Measurements from ENCODE around the gene ATP8A2.

ATP8A2 gene

DNA sequence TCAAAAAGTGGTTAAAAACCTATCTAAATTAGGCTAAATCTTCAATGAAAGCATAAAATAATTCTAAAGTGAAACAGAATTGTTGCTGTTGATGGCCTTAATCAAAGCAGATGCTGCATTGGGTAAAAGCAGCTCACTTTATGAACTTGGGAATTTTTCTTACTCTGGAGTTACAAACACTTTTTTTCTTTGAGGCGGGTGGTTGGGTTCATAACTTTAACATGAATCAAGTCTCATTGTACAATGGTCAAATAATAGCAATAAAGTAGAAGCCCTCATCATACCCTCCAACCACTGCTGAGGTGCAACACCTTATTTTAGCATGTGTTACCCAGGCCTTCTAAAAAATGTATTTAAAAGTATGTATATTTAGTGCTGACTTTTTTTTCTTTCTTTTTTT lies 41.2 kb upstream of the ATP8A2 start:
- no peaks in the 10 kb centered on the region for H3K4me1 ChIP-seq (ENCODE audit: low read length)
- no peaks in the 10 kb centered on the region for H3K9me3 ChIP-seq (replicated peaks; ENCODE audit: insufficient read depth, low read length)
- H2AFZ ChIP-seq (ENCODE audit: low read length) = no peak overlapping the region
- H3K4me2 ChIP-seq (ENCODE audit: low read depth, low read length) = no peak overlapping the region
- H3K36me3 ChIP-seq (replicated peaks; ENCODE audit: insufficient read depth, low read length) = no peaks in the 10 kb centered on the region; the same call in 1 of the 2 replicates
- H3K79me2 ChIP-seq (ENCODE audit: low read length) = no peaks in the 10 kb centered on the region
- TF ChIP-seq, protein P1, sequence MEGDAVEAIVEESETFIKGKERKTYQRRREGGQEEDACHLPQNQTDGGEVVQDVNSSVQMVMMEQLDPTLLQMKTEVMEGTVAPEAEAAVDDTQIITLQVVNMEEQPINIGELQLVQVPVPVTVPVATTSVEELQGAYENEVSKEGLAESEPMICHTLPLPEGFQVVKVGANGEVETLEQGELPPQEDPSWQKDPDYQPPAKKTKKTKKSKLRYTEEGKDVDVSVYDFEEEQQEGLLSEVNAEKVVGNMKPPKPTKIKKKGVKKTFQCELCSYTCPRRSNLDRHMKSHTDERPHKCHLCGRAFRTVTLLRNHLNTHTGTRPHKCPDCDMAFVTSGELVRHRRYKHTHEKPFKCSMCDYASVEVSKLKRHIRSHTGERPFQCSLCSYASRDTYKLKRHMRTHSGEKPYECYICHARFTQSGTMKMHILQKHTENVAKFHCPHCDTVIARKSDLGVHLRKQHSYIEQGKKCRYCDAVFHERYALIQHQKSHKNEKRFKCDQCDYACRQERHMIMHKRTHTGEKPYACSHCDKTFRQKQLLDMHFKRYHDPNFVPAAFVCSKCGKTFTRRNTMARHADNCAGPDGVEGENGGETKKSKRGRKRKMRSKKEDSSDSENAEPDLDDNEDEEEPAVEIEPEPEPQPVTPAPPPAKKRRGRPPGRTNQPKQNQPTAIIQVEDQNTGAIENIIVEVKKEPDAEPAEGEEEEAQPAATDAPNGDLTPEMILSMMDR (IDR thresholded peaks at IDR 0.05; ENCODE audit: low read length) = no peak
- no peak for TF ChIP-seq EZH2 (optimal IDR thresholded peaks at IDR 0.05; ENCODE audit: low read depth, low read length)
- H4K20me1 ChIP-seq (ENCODE audit: insufficient read depth, low read length) = no peaks in the 10 kb centered on the region
- no peaks in the 10 kb centered on the region for H3K9me2 ChIP-seq (replicated peaks; ENCODE audit: insufficient read depth, low read length)
- no peak for DNase-seq
- H3K27ac ChIP-seq (ENCODE audit: low read length) = no peak overlapping the region
- H3F3A ChIP-seq (ENCODE audit: insufficient read depth, low read length) = no peaks in the 10 kb centered on the region
- H3K9ac ChIP-seq (ENCODE audit: low read length) = no peak overlapping the region
- no peak overlapping the region for H3K4me3 ChIP-seq (ENCODE audit: low read length)
- no peaks in the 10 kb centered on the region for H3K27me3 ChIP-seq (replicated peaks; ENCODE audit: insufficient read depth, low read length)

DNA sequence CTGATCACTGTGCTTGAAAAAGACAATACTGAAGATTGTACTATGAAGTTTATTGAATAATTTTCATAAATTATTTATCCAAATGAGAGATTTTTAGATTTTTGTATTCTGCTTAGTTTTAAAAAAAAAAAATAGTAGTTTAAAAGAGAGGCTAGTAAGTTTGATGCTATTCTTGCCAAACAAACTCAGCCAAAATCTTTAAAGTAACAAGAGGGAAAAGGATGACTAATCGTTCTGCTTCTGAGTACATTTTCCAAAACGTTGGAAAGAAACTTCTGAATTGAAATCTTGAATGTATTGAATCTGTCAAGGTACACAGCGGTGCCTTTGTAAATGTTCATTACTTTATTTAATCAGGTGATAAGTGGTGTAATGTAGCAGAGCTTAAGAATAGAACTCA lies 35.9 kb upstream of the ATP8A2 start:
- Histone ChIP-seq H3K9ac (ENCODE audit: low read length) (no peak overlapping the region), H3K4me3 (ENCODE audit: low read length) (no peak overlapping the region), H3K9me2 (replicated peaks; ENCODE audit: insufficient read depth, low read length) (no peaks in the 10 kb centered on the region), H3K79me2 (ENCODE audit: low read length) (no peaks in the 10 kb centered on the region), H3F3A (ENCODE audit: insufficient read depth, low read length) (no peaks in the 10 kb centered on the region), H3K27ac (ENCODE audit: low read length) (no peak overlapping the region), H3K4me1 (ENCODE audit: low read length) (no peaks in the 10 kb centered on the region), H4K20me1 (ENCODE audit: insufficient read depth, low read length) (no peaks in the 10 kb centered on the region), H3K36me3 (replicated peaks; ENCODE audit: insufficient read depth, low read length) (no peaks in the 10 kb centered on the region), H3K27me3 (replicated peaks; ENCODE audit: insufficient read depth, low read length) (no peaks in the 10 kb centered on the region), H3K9me3 (replicated peaks; ENCODE audit: insufficient read depth, low read length) (no peaks in the 10 kb centered on the region), H3K4me2 (ENCODE audit: low read depth, low read length) (no peak overlapping the region), H2AFZ (ENCODE audit: low read length) (no peak overlapping the region)
- TF ChIP-seq, protein P1 (IDR thresholded peaks at IDR 0.05; ENCODE audit: low read length) = no peak
- TF ChIP-seq EZH2 (optimal IDR thresholded peaks at IDR 0.05; ENCODE audit: low read depth, low read length) (no peak), EZH2phosphoT487 (IDR thresholded peaks at IDR 0.05; ENCODE audit: low read length) (no peak)
- no peak for DNase-seq

DNA sequence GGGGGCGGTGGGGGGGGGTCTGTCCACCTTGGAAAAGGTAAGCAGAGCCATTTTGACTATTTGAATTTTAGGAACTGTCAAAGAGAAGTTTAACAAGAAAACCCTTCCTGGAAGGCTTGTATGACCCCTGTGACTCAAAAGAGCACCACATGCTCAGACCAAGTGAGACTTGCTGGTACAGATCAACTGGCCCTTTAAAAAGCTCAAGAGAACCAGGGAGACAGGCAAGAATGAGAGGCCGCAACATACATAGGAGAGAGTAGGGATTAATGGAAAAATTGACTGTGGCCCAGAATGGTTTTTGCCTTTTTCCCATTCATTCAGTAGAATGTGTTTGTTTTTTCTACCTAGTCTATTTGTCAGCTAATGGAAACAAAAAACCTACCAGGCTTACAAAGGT lies 26.2 kb upstream of the ATP8A2 start:
- no peak overlapping the region for H3K9ac ChIP-seq (ENCODE audit: low read length)
- H3K4me3 ChIP-seq (ENCODE audit: low read length) = no peak overlapping the region
- H3K79me2 ChIP-seq (ENCODE audit: low read length) = no peaks in the 10 kb centered on the region
- H2AFZ ChIP-seq (ENCODE audit: low read length) = no peak overlapping the region
- no peaks in the 10 kb centered on the region for H3K9me2 ChIP-seq (replicated peaks; ENCODE audit: insufficient read depth, low read length)
- no peak for DNase-seq
- no peaks in the 10 kb centered on the region for H3K36me3 ChIP-seq (replicated peaks; ENCODE audit: insufficient read depth, low read length)
- H4K20me1 ChIP-seq (ENCODE audit: insufficient read depth, low read length) = no peaks in the 10 kb centered on the region
- H3K4me2 ChIP-seq (ENCODE audit: low read depth, low read length) = no peak overlapping the region
- H3F3A ChIP-seq (ENCODE audit: insufficient read depth, low read length) = no peaks in the 10 kb centered on the region
- no peaks in the 10 kb centered on the region for H3K27me3 ChIP-seq (replicated peaks; ENCODE audit: insufficient read depth, low read length)
- TF ChIP-seq EZH2phosphoT487 (IDR thresholded peaks at IDR 0.05; ENCODE audit: low read length) (no peak), EZH2 (optimal IDR thresholded peaks at IDR 0.05; ENCODE audit: low read depth, low read length) (no peak)
- TF ChIP-seq, protein P1 (IDR thresholded peaks at IDR 0.05; ENCODE audit: low read length) = no peak
- H3K4me1 ChIP-seq (ENCODE audit: low read length) = no peaks in the 10 kb centered on the region
- H3K27ac ChIP-seq (ENCODE audit: low read length) = no peak overlapping the region
- no peaks in the 10 kb centered on the region for H3K9me3 ChIP-seq (replicated peaks; ENCODE audit: insufficient read depth, low read length)

All from MM.1S (cell line).